ENCODE results near the gene SEC24C.
"Not testable (repeated sequence)": the region's sequence is repeated elsewhere in the genome, so short reads cannot be mapped to it uniquely, and the experiment has no call there.

Gene SEC24C

GRCh38 chr10:73795491-73795890 is 51.3 kb downstream of the SEC24C start:
- DNase-seq = not testable (repeated sequence)

GRCh38 chr10:73796035-73796434 is 51.9 kb downstream of the SEC24C start:
- not testable (repeated sequence) for DNase-seq

GRCh38 chr10:73796766-73797165 is 52.6 kb downstream of the SEC24C start:
- DNase-seq = no peak

- no peak for DNase-seq
Measured at GRCh38 chr10:73797324-73798025, 53.3 kb downstream of the SEC24C start.

GRCh38 chr10:73798087-73798486 is 53.9 kb downstream of the SEC24C start:
- DNase-seq = no peak

- DNase-seq = no peak
Measured at GRCh38 chr10:73798927-73799560, 54.9 kb downstream of the SEC24C start.

- DNase-seq = no peak
Measured at GRCh38 chr10:73799899-73800559, 55.9 kb downstream of the SEC24C start.

- no peak for DNase-seq
Measured at GRCh38 chr10:73800560-73801252, 56.5 kb downstream of the SEC24C start.

GRCh38 chr10:73801253-73801590 is 57.0 kb downstream of the SEC24C start:
- DNase-seq = no peak

- DNase-seq = no peak
Measured at GRCh38 chr10:73802276-73802991, 58.3 kb downstream of the SEC24C start.

- no peak for DNase-seq
Measured at GRCh38 chr10:73803680-73804286, 59.6 kb downstream of the SEC24C start.

GRCh38 chr10:73806176-73806950 is 62.2 kb downstream of the SEC24C start:
- DNase-seq = no peak

GRCh38 chr10:73807471-73807870 is 63.3 kb downstream of the SEC24C start:
- DNase-seq = no peak

GRCh38 chr10:73808021-73808815 is 64.0 kb downstream of the SEC24C start:
- DNase-seq = no peak

- no peak for DNase-seq
Measured at GRCh38 chr10:73809061-73809818, 65.1 kb downstream of the SEC24C start.

- DNase-seq = no peak
Measured at GRCh38 chr10:73810358-73810734, 66.2 kb downstream of the SEC24C start.

GRCh38 chr10:73810735-73811465 is 66.7 kb downstream of the SEC24C start:
- no peak for DNase-seq

GRCh38 chr10:73812657-73813056 is 68.5 kb downstream of the SEC24C start:
- DNase-seq = no peak

GRCh38 chr10:73813333-73813732 is 69.2 kb downstream of the SEC24C start:
- DNase-seq = no peak
